Measurements from ENCODE around the gene CCIN.

GRCh38 chr9:36143245-36143641 is 25.9 kb upstream of the CCIN start:
- TF ChIP-seq POLR2A (IDR thresholded peaks at IDR 0.05) (no peak), CTCF (IDR thresholded peaks at IDR 0.05) (no peak), POLR2AphosphoS5 (IDR thresholded peaks at IDR 0.05) (no peak), EP300 (IDR thresholded peaks at IDR 0.05) (no peak)

Data from suprapubic skin (tissue), 4 donors.